Femur (tissue), 1 donor: ENCODE results near the gene SCYGR5.

Experiments used
- DNase-seq: peaks from one replicate; pipeline ENCODE4 v3.0.0-alpha.2; 2017

Gene SCYGR5

DNA sequence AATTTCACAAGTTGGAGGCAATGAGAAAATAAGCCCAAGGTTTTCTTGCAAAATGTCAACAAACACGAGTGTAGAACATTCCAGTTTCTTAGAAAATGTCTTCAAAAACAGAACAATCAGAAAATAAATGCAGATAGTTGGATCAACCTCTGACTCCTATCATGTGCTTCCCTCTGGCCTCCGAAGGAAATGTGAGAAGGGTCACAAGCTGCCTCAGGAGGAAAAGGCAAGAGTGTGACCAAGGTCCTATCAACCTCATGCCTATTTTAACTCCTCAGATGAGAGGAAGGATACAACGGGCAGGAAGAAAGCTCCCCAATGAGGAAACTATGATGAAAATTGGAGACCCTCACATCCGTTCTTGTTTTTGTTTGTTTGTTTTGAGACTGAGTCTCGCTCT lies 7.9 kb downstream of the SCYGR5 start:
- DNase-seq = no peak

DNA sequence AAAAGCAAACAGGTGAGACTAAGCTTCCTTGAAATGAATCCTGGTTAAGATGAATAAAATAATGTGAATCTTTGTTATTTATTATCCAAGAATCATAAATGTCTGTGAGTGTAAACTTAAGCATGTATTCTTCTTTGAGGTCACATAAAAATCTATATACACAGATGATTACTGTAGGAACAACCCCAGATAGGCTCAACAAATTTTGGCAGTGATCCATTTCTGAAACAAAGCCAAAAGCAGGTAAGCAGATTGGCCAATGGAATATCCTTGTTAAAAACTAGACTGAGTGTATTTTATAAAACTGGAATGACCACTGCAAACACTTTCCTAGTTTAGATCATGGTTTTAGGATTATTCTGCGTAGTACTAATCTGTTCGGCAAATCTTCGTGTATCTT lies 11.3 kb downstream of the SCYGR5 start:
- no peak for DNase-seq

DNA sequence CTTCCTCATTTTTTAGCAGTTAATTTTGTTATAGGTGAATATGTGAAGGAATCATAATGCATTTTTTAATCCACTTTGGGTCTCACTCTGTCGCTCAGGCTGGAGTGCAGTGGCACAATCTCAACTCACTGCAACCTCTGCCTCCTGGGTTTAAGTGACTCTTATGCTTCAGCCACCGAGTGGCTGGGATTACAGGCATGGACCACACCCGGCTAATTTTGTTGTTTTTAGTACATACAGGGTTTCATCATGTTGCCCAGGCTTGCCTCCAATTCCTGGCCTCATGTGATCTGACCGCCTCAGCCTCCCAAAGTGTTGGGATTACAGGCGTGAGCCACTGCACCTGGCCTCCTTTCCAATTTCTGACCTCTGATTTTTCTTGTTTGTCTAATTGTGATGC lies 17.7 kb downstream of the SCYGR5 start:
- DNase-seq = no peak

DNA sequence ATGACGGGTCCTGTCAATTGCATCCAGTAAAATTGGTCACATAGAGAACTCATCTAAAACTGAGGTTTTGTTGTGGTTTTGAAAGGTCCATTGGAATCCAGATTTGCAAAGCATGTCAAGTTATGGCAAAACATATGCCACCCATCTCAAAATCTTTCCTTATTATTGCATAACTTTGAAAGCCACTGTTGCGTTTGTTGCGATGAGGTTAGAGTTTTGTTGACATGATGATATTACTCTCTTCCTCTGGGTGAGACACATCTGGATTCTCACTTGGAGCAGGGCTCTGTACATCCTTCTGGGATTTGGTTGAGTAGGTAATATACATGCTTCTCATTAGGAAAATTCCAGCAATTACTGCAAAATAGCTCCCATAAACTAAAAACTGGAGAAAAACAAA lies 20.6 kb downstream of the SCYGR5 start:
- DNase-seq = no peak

GRCh38 chr2:227696990-227697679 lies 30.5 kb downstream of the SCYGR5 start:
- DNase-seq = no peak

DNA sequence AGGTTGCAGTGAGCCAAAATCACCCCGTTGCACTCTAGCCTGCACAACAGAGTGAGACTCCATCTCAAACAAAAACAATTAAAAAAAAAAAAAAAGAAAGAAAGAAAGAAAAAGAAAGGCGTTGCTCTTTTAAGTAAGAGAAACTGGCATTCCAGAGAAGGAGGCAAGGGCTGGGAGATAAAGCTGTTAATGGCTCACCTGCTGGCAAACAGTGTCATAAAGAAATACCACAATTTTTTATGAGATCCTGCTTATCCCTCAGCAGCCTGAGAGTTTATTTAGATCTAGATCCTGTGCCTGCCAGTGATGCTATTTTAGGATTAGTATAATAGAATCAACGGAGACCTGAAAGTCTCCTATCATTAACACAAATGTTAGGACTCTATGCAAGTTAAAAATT lies 35.0 kb downstream of the SCYGR5 start:
- DNase-seq = no peak

GRCh38 chr2:227703280-227703732 lies 36.7 kb downstream of the SCYGR5 start:
- no peak for DNase-seq

DNA sequence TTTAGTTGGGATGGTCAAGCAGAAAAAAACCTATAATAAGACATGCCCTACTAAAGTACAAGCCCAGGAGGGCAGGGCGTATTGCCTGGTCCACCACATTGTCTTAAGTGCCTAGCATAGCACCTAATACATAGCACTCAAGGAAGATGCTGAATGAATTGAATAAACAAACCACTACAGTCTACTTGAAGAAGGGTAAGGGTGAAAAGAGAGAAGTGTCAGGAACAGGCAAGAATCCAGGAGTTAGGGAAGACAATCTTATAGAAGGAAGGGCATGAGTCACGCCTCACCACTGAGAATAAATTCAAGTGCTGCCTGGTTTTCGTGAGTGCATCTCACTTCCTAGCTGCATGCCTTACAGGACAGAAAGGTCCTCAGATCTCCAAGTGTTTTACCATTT lies 37.4 kb downstream of the SCYGR5 start:
- DNase-seq = no peak

- DNase-seq = no peak
These were observed 40.3 kb downstream of the SCYGR5 start for GRCh38 chr2:227706859-227707258.

DNA sequence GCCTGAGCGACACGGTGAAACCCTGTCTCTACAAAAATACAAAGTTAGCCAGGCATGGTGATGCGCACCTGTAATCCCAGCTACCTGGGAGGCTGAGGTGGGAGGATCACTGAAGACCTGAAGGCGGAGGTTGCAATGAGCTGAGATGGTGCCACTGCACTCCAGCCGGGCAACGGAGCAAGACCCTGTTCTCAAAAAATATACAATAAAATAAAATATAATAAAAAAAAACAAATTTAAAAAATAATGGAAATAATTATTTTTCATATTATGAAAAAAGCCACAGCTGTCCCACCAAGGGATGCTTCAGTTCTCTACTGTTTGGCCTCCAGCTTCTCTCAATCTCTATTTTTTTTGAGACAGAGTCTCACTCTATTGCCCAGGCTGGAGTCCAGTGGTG lies 40.8 kb downstream of the SCYGR5 start:
- DNase-seq = no peak

DNA sequence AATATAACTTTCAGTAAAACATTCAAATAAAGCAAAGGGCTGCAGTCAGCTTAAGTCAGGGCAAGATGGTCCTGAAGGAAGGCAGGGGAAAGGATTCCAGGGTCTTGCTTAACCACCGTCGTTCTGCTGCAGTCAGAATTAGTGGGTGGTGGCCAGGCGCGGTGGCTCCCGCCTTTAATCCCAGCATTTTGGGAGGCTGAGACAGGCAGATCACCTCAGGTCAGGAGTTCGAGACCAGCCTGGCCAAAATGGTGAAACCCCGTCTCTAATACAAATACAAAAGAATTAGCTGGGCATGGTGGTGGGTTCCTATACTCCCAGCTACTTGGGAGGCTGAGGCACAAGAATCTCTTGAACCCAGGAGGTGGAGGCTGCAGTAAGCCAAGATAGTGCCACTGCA lies 44.4 kb downstream of the SCYGR5 start:
- DNase-seq = no peak

- no peak for DNase-seq
These were observed 46.7 kb downstream of the SCYGR5 start for GRCh38 chr2:227713291-227713690.

DNA sequence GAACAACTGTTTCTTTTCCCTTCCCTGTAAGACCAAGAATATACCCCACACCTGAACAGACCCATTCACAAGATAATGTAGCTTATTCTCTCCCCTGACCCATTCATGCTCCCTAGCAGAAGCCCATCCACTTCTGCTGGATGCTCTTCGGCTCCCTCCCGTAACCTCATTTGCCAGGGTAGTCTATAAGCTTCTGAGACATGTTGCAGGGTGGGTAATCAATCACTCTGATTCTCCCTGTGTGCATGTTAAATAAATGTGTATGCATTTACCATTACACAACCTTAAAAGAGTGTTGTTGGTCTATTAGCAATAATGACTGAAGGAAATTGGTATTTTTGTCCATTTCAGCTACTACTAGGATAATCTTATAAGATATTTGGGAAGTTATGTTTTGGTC lies 49.9 kb downstream of the SCYGR5 start:
- no peak for DNase-seq
